GM23338 (cell line): ENCODE results near the gene AFF1.

Experiments used
- CREB1 ChIP-seq: fragments of 250-450 bp; sonication (Bioruptor Pico); IDR thresholded peaks from 2 replicates; pipeline ENCODE4 v1.5.0; 2020; ENCODE audit warnings: low read depth, mild to moderate bottlenecking, moderate library complexity
- EZH2 ChIP-seq: fragments of 200-600 bp; sonication (generic); IDR thresholded peaks from one replicate; pipeline ENCODE4 v1.8.0; 2017; ENCODE audit warnings: antibody characterized with exemption, mild to moderate bottlenecking, low read depth; ENCODE audit not compliant: unreplicated experiment
- EZH2phosphoT487 ChIP-seq: fragments of 200-600 bp; sonication (generic); IDR thresholded peaks from one replicate; pipeline ENCODE4 v1.8.1; 2018; ENCODE audit warnings: antibody characterized with exemption; ENCODE audit not compliant: unreplicated experiment
- JUNB ChIP-seq: IDR thresholded peaks from one replicate; pipeline ENCODE4 v1.6.1; 2016; ENCODE audit warnings: antibody characterized with exemption; ENCODE audit not compliant: unreplicated experiment
- POLR2AphosphoS5 ChIP-seq: IDR thresholded peaks from 2 replicates; pipeline ENCODE4 v1.6.1; 2016; ENCODE audit warnings: antibody characterized with exemption, low read depth
- ZNF114 ChIP-seq: fragments of 250-450 bp; sonication (Bioruptor Pico); IDR thresholded peaks from 2 replicates; pipeline ENCODE4 v1.5.0; 2020; ENCODE audit warnings: mild to moderate bottlenecking, moderate library complexity
- ZNF331 ChIP-seq: fragments of 250-450 bp; sonication (Bioruptor Pico); IDR thresholded peaks from 2 replicates; pipeline ENCODE4 v1.5.0; 2020; ENCODE audit warnings: low read depth, mild to moderate bottlenecking, moderate library complexity
- TF ChIP-seq, protein P1 (sequence below), 2 experiments: fragments of 200-600 bp in 1 of 2; sonication (generic) in 1 of 2; conservative IDR thresholded peaks; 2 replicates each; pipeline versions ENCODE4 v1.5.1 to v1.6.1; 2016 to 2017; ENCODE audit warnings: antibody characterized with exemption in 2 of 2, low read depth in 2 of 2, mild to moderate bottlenecking in 2 of 2, moderate library complexity in 1 of 2
- TF ChIP-seq, protein P2 (sequence below): IDR thresholded peaks from one replicate; pipeline ENCODE4 v1.6.1; 2018; ENCODE audit warnings: antibody characterized with exemption; ENCODE audit not compliant: unreplicated experiment

DNA sequence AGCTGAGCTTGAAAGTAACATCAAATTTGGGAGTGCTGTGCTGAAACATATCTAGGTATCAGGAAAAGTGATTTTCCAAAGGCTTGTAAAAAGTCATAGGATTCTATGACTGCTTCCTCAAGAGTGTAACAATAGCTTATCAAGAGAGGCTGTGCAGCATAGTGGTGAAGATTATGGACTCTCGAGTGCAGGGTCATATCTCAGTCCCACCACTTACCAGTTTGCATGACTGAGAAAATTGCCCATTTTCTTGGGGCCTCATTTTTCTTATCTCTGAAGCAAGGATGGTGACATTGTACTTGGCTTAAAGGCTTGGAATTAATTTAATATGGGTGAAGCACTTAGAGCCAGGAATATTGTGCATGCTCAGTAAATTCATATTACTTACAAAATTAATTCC, 57.2 kb downstream of the AFF1 start:
- TF ChIP-seq, protein P1, sequence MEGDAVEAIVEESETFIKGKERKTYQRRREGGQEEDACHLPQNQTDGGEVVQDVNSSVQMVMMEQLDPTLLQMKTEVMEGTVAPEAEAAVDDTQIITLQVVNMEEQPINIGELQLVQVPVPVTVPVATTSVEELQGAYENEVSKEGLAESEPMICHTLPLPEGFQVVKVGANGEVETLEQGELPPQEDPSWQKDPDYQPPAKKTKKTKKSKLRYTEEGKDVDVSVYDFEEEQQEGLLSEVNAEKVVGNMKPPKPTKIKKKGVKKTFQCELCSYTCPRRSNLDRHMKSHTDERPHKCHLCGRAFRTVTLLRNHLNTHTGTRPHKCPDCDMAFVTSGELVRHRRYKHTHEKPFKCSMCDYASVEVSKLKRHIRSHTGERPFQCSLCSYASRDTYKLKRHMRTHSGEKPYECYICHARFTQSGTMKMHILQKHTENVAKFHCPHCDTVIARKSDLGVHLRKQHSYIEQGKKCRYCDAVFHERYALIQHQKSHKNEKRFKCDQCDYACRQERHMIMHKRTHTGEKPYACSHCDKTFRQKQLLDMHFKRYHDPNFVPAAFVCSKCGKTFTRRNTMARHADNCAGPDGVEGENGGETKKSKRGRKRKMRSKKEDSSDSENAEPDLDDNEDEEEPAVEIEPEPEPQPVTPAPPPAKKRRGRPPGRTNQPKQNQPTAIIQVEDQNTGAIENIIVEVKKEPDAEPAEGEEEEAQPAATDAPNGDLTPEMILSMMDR (conservative IDR thresholded peaks at IDR 0.05; ENCODE audit: low read depth in 2 of 2): no peak
- TF ChIP-seq EZH2phosphoT487 (no peak), JUNB (no peak), POLR2AphosphoS5 (no peak), CREB1 (no peak), EZH2 (no peak), ZNF331 (CRISPR knock-in tag) (no peak), ZNF114 (CRISPR knock-in tag) (no peak)
- TF ChIP-seq, protein P2, sequence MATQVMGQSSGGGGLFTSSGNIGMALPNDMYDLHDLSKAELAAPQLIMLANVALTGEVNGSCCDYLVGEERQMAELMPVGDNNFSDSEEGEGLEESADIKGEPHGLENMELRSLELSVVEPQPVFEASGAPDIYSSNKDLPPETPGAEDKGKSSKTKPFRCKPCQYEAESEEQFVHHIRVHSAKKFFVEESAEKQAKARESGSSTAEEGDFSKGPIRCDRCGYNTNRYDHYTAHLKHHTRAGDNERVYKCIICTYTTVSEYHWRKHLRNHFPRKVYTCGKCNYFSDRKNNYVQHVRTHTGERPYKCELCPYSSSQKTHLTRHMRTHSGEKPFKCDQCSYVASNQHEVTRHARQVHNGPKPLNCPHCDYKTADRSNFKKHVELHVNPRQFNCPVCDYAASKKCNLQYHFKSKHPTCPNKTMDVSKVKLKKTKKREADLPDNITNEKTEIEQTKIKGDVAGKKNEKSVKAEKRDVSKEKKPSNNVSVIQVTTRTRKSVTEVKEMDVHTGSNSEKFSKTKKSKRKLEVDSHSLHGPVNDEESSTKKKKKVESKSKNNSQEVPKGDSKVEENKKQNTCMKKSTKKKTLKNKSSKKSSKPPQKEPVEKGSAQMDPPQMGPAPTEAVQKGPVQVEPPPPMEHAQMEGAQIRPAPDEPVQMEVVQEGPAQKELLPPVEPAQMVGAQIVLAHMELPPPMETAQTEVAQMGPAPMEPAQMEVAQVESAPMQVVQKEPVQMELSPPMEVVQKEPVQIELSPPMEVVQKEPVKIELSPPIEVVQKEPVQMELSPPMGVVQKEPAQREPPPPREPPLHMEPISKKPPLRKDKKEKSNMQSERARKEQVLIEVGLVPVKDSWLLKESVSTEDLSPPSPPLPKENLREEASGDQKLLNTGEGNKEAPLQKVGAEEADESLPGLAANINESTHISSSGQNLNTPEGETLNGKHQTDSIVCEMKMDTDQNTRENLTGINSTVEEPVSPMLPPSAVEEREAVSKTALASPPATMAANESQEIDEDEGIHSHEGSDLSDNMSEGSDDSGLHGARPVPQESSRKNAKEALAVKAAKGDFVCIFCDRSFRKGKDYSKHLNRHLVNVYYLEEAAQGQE: no peak
